Esophagus (tissue), 2 donors: ENCODE data around the gene GRAP2. TPM values are rescaled to one million over a fixed set of nuclear protein-coding genes. Genes with fewer than 3 reads are reported as not detected.

Experiments used
- H3K27ac ChIP-seq, 2 donors: one replicate each; pipeline ENCODE4 v1.5.1; 2013; ENCODE audit warnings: low read depth in 2 of 2, mild to moderate bottlenecking in 2 of 2, inconsistent platforms in 1 of 2, low read length in 1 of 2, moderate library complexity in 1 of 2
- H3K27me3 ChIP-seq, 2 donors: one replicate each; pipeline ENCODE4 v1.6.1; 2013; ENCODE audit warnings: low read length in 2 of 2, control low read depth in 1 of 2, mild to moderate bottlenecking in 1 of 2; ENCODE audit not compliant: insufficient read depth in 2 of 2, control insufficient read depth in 1 of 2
- H3K36me3 ChIP-seq, 2 donors: one replicate each; pipeline ENCODE4 v1.6.1; 2013; ENCODE audit warnings: low read length in 1 of 2; ENCODE audit not compliant: control insufficient read depth in 2 of 2, insufficient read depth in 2 of 2
- H3K4me1 ChIP-seq, 2 donors: one replicate each; pipeline ENCODE4 v1.6.1; 2013; ENCODE audit warnings: low read length in 1 of 2; ENCODE audit not compliant: control insufficient read depth in 2 of 2, insufficient read depth in 2 of 2
- H3K4me3 ChIP-seq, 2 donors: one replicate each; pipeline ENCODE4 v1.5.1; 2013; ENCODE audit warnings: low read length in 2 of 2, mild to moderate bottlenecking in 2 of 2, low read depth in 1 of 2, moderate library complexity in 1 of 2
- H3K9me3 ChIP-seq, 2 donors: one replicate each; pipeline ENCODE4 v1.6.1; 2013; ENCODE audit warnings: mild to moderate bottlenecking in 2 of 2, low read depth in 1 of 2, low read length in 1 of 2, moderate library complexity in 1 of 2; ENCODE audit not compliant: control insufficient read depth in 2 of 2, insufficient read depth in 1 of 2
- WGBS, 2 donors: extraction: QIAGEN DNeasy Blood & Tissue Kit; methylation state at CpG; one replicate each; pipeline ENCODE4 v1.1.7; 2013; 5-methylcytosine and 5-hydroxymethylcytosine counted together
- polyA plus RNA-seq, 2 donors: library from polyadenylated mRNA; stranded (reverse); fragments of 200-250 nt; gene quantifications; one replicate each; pipeline ENCODE4 v1.2.3, GENCODE V29; 2013
- donor health status: healthy with polysubstance abuse.
- donor health status: Bipolar disorder and iron deficiency.

GRAP2 gene
- polyA plus RNA-seq, 2 donors: 0.82 to 1.3 TPM

- Histone ChIP-seq H3K4me1 (peaks cover 0 to 4% of the 10 kb centered on the region in 2 donors), H3K27me3 (no peaks in the 10 kb centered on the region), H3K4me3 (no peak overlapping the region), H3K27ac (no peak overlapping the region), H3K9me3 (no peaks in the 10 kb centered on the region), H3K36me3 (no peaks in the 10 kb centered on the region)
- WGBS, 2 donors: 83% methylated on average over 8 of the region's 8 CpGs
Measured at GRCh38 chr22:39958009-39958711, 57.3 kb downstream of the GRAP2 start.

DNA sequence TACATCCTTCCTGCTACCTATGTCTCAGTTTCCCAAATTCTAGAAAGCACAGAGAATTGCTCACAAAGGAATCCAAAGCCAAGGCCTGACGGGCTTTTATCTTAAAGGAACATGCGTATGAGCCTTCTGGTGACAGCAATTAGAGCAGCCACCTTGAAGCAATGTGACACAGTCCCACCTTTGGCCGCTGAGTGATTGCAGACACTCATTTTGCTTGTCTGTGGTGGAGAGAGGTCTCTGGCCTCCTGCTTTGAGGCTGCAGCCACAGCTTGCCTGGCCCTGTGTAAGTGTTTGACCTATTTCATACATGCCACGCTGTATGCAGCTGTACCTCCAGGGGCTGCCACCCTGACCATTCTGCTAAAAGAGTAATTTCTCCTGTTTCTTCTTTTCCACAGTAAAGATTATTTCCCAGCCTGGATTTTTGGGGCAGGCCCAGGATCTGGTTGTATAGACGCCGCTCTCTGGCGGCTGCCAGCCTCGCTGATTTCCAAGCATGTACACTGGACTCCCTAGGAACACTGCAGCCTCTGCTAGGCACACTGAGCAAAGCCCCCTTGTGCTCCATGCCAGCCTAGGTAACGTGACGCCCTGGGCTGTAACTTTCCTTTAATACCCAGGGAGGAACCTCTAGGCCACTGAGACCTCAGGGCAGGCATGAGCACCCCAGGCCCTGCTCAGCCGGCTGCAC, 58.2 kb downstream of the GRAP2 start:
- H3K9me3 ChIP-seq: no peaks in the 10 kb centered on the region
- peaks cover 0 to 4% of the 10 kb centered on the region in 2 donors for H3K4me1 ChIP-seq
- H3K4me3 ChIP-seq: no peak overlapping the region
- no peaks in the 10 kb centered on the region for H3K27me3 ChIP-seq
- no peaks in the 10 kb centered on the region for H3K36me3 ChIP-seq
- H3K27ac ChIP-seq: no peak overlapping the region
- whole genome bisulfite sequencing, 2 donors: 75 to 78% methylated on average over 11 of the region's 11 CpGs

DNA sequence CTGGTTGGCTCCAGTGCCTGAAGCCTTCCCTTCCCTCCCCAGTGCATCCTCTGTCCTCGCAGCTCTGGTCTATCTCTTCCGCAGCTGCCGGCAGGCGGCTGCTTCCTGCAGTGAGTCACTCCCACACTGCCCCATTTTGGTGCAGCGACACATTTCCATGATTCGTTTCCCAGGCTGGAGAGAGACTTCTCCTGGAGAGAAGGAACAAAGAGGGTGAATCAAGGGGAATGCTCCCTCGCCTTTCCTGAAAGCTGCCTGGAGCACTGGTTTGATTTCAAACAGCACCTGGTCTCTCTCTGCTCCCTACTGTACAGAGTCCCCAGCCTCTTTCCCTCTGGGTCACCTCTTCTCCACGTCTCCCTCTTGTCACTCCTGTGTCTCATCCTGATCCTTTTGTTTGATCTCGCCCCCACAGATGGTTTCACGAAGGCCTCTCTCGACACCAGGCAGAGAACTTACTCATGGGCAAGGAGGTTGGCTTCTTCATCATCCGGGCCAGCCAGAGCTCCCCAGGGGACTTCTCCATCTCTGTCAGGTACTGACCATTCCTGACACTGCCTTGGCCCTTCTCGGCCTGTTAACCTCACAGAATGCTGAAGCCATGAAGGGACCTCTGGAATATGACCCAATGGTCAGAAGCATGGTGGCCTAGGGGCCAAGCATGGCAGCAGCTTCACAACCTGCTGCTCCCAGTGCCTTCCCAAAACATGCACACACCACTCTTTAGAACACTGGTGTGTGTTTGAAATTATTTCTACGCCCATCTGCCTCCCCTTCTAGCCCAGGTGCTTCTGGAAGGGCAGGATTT, 59.0 kb downstream of the GRAP2 start, which contains the start of gene TMA7B:
TSS of gene TMA7B (plus strand) at position 758 of the 808 bp plus-strand sequence. CDS start 3,978 bp downstream, outside the sequence.
- Histone ChIP-seq H3K4me3 (no peak within 1 kb of the TSS), H3K36me3 (no peaks in the 10 kb centered on the region), H3K9me3 (no peaks in the 10 kb centered on the region), H3K4me1 (peaks cover 0 to 4% of the 10 kb centered on the region in 2 donors), H3K27me3 (no peaks in the 10 kb centered on the region), H3K27ac (peak within 1 kb of the TSS in 1 of 2 donors; percentile 49)
- 50 to 68% methylated on average over 14 of the region's 14 CpGs for WGBS, 2 donors

GRCh38 chr22:39960791-39961746, 60.2 kb downstream of the GRAP2 start:
- Histone ChIP-seq H3K27ac (peak overlapping the region in 1 of 2 donors; percentile 49), H3K9me3 (no peaks in the 10 kb centered on the region), H3K4me1 (peaks cover 0 to 4% of the 10 kb centered on the region in 2 donors), H3K27me3 (no peaks in the 10 kb centered on the region), H3K36me3 (no peaks in the 10 kb centered on the region), H3K4me3 (no peak overlapping the region)
- WGBS, 2 donors: 82 to 83% methylated on average over 13 of the region's 13 CpGs

- no peaks in the 10 kb centered on the region for H3K9me3 ChIP-seq
- 90 to 94% methylated on average over 9 of the region's 9 CpGs for WGBS, 2 donors
- H3K36me3 ChIP-seq: no peaks in the 10 kb centered on the region
- no peak overlapping the region for H3K27ac ChIP-seq
- peaks cover 0 to 4% of the 10 kb centered on the region in 2 donors for H3K4me1 ChIP-seq
- no peaks in the 10 kb centered on the region for H3K27me3 ChIP-seq
- H3K4me3 ChIP-seq: no peak overlapping the region
Measured at GRCh38 chr22:39962071-39962470, 61.2 kb downstream of the GRAP2 start.

DNA sequence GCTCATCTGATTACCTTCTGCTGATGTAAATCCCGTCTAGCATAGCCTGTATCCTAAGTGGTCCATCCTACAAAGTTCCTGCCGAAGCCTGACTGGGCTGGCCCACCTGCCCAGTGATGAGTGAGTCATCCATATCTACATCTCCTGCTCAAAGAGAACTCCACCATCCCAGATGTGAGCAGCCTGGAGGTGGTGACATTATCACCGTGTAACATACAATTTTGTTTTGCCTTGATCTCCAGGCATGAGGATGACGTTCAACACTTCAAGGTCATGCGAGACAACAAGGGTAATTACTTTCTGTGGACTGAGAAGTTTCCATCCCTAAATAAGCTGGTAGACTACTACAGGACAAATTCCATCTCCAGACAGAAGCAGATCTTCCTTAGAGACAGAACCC, 64.9 kb downstream of the GRAP2 start:
- Histone ChIP-seq H3K27me3 (no peaks in the 10 kb centered on the region), H3K27ac (no peak overlapping the region), H3K36me3 (no peaks in the 10 kb centered on the region), H3K4me3 (no peak overlapping the region), H3K4me1 (no peaks in the 10 kb centered on the region), H3K9me3 (no peaks in the 10 kb centered on the region)
- WGBS, 2 donors: 55 to 65% methylated on average over 5 of the region's 5 CpGs

DNA sequence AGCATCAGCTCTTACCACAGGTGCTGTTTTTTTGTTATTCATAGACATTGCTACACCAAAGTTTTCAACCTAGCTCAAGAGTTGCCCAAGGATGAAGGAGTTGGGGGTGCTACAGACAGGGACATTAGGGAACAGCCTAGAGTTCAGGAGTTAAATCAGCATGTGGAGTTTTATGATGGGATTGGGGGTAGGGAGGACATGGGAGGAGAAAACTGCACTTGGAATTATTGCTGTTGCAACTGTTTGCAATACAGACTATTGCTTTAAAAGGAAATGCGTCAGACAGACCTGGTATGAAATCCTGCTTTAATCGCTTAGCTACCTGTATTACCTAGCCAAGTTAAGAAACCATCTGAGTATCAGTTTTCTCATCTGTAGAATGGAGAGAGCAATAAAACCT, 65.6 kb downstream of the GRAP2 start:
- peaks cover 0 to 2% of the 10 kb centered on the region in 2 donors for H3K36me3 ChIP-seq
- H3K27me3 ChIP-seq: no peaks in the 10 kb centered on the region
- H3K4me1 ChIP-seq: no peaks in the 10 kb centered on the region
- no peak overlapping the region for H3K4me3 ChIP-seq
- no peaks in the 10 kb centered on the region for H3K9me3 ChIP-seq
- 83 to 91% methylated on average over 2 of the region's 2 CpGs for WGBS, 2 donors
- no peak overlapping the region for H3K27ac ChIP-seq

- H3K27ac ChIP-seq: no peak overlapping the region
- peaks cover 0 to 4% of the 10 kb centered on the region in 2 donors for H3K4me1 ChIP-seq
- no peaks in the 10 kb centered on the region for H3K27me3 ChIP-seq
- H3K36me3 ChIP-seq: peaks cover 0 to 2% of the 10 kb centered on the region in 2 donors
- WGBS, 2 donors: 56 to 57% methylated on average over 9 of the region's 9 CpGs
- H3K9me3 ChIP-seq: no peaks in the 10 kb centered on the region
- no peak overlapping the region for H3K4me3 ChIP-seq
Measured at GRCh38 chr22:39967103-39967829, 66.4 kb downstream of the GRAP2 start.
